ENCODE results near the gene P2RX3. TPM values are rescaled to one million over a fixed set of nuclear protein-coding genes. Genes with fewer than 3 reads are reported as not detected.
"Not testable (repeated sequence)": the region's sequence is repeated elsewhere in the genome, so short reads cannot be mapped to it uniquely, and the experiment has no call there.

P2RX3 gene
- total and polyA plus RNA-seq, 10 donors, result not detected

DNA sequence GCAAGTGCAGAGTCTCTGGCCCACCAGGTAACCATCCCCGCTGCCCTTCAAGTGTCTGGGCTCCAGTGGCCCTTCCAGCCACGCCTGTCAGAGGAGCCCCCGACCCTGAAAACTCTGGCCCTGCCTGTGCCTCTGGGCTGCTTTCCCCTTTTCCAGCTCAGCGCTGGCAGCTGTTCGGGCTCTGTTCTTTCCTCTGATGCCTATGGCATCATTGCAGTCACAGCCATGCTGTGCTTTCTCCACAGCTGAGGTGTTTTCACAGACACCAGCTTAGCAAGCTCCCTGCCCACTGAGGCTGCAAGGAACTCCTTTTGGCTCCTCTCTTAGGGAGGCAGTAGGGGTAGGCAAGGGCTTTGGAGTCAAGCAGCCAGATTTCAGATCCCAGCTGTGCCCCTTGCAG is 21.2 kb downstream of the P2RX3 start:
- no peak for DNase-seq
- no peaks in the 10 kb centered on the region for H3K36me3 ChIP-seq
- intact Hi-C loops (cut with DNase I; ENCODE audit: low total_unique reads), result no loop called here

DNA sequence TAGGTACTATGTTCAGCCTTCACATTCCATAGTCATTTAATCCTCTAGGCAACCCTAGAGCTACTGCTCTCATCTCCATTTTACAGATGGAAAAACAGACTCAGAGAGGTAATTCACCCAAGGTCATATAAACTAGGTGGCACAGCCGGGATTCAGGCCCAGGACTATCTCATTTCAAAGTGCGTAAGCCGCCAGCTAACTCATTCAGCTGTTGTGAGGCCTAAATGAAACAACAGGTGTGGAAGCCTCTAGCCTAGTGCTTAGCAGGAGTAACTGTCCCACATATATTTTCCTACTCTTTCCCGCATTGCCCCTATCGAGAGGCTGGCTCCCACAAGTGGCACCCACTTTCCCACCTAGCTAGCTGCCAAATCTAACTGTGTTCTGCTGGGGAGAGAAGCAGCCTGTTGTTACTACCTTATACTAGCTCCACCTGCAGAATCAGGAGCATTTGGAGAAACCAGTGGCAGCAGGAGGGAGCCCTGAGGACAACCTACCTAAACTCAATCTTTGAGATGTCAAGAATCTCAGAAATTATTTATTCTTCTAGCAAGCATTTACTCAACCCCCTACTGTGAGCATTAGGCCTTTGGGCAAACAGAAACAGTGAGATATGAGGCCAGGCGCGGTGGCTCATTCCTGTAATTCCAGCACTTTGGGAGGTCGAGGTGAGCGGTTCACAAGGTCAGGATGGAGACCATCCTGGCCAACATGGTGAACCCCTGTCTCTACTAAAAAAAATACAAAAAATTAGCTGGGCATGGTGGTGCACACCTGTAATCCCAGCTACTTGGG is 21.9 kb downstream of the P2RX3 start:
- intact Hi-C loops (cut with DNase I; ENCODE audit: low total_unique reads), result no loop called here
- Histone ChIP-seq H3K27me3 (replicated peaks in 1 of 7) (no peaks in the 10 kb centered on the region), H3K36me3 (no peaks in the 10 kb centered on the region), H3K4me3 (no peak overlapping the region), H3K4me1 (peaks cover 0 to 7% (median 0%) of the 10 kb centered on the region in 6 donors), H3K27ac (no peak overlapping the region), H3K9me3 (no peaks in the 10 kb centered on the region)
- no peak for DNase-seq
- TF ChIP-seq POLR2AphosphoS5 (IDR thresholded peaks at IDR 0.05), result no peak
- WGBS, 5 donors, result 90 to 95% (median 91%) methylated on average over 9 of the region's 9 CpGs

More for the DNA sequence above, 21.2 kb downstream of the P2RX3 start:
- WGBS, 5 donors, result 85 to 92% (median 90%) methylated on average over 3 to 5 of the region's 5 CpGs
- TF ChIP-seq, protein P1, sequence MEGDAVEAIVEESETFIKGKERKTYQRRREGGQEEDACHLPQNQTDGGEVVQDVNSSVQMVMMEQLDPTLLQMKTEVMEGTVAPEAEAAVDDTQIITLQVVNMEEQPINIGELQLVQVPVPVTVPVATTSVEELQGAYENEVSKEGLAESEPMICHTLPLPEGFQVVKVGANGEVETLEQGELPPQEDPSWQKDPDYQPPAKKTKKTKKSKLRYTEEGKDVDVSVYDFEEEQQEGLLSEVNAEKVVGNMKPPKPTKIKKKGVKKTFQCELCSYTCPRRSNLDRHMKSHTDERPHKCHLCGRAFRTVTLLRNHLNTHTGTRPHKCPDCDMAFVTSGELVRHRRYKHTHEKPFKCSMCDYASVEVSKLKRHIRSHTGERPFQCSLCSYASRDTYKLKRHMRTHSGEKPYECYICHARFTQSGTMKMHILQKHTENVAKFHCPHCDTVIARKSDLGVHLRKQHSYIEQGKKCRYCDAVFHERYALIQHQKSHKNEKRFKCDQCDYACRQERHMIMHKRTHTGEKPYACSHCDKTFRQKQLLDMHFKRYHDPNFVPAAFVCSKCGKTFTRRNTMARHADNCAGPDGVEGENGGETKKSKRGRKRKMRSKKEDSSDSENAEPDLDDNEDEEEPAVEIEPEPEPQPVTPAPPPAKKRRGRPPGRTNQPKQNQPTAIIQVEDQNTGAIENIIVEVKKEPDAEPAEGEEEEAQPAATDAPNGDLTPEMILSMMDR (IDR thresholded peaks at IDR 0.05 in 8 of 11, conservative IDR thresholded peaks at IDR 0.05 in 3 of 11), result no peak
- TF ChIP-seq POLR2AphosphoS5 (IDR thresholded peaks at IDR 0.05), result no peak
- no peak for TF ChIP-seq POLR2A (IDR thresholded peaks at IDR 0.05)
- H3K9me3 ChIP-seq, result no peaks in the 10 kb centered on the region
- H3K27ac ChIP-seq, result no peak overlapping the region
- peaks cover 0 to 6% (median 0%) of the 10 kb centered on the region in 7 donors for H3K27me3 ChIP-seq (replicated peaks in 1 of 7)
- H3K4me3 ChIP-seq, result no peak overlapping the region
- peaks cover 0 to 12% (median 0%) of the 10 kb centered on the region in 6 donors for H3K4me1 ChIP-seq

DNA sequence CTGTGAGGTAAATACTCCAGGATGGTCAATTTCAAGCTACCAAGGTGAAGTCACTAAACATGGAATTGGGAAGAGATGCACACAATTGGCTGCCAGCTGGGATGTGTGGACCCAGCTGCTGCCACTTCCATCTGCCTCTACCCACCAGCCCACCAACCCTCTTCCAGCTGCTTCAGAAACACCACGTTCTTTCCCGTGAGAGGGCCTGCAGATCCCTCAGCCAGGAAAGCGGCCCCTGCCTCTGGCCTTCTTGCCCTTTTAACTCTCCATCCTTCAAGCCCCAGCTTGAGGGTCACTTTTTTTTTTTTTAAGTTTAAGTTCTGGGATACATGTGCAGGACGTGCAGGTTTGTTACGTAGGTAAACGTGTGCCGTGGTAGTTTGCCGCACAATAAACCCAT is 22.8 kb downstream of the P2RX3 start:
- no peak overlapping the region for H3K4me3 ChIP-seq
- no peak overlapping the region for H3K27ac ChIP-seq
- H3K9me3 ChIP-seq, result no peaks in the 10 kb centered on the region
- peaks cover 0 to 6% (median 0%) of the 10 kb centered on the region in 6 donors for H3K4me1 ChIP-seq
- no peak for TF ChIP-seq POLR2A (IDR thresholded peaks at IDR 0.05)
- no peak for TF ChIP-seq POLR2AphosphoS5 (IDR thresholded peaks at IDR 0.05)
- TF ChIP-seq, protein P1 (IDR thresholded peaks at IDR 0.05 in 8 of 11, conservative IDR thresholded peaks at IDR 0.05 in 3 of 11), result no peak
- H3K27me3 ChIP-seq (replicated peaks in 1 of 7), result no peaks in the 10 kb centered on the region
- intact Hi-C loops (cut with DNase I; ENCODE audit: low total_unique reads), result no loop called here
- WGBS, 5 donors, result 92 to 97% (median 93%) methylated on average over 8 of the region's 8 CpGs
- DNase-seq, result peak; percentile 42
- no peaks in the 10 kb centered on the region for H3K36me3 ChIP-seq

DNA sequence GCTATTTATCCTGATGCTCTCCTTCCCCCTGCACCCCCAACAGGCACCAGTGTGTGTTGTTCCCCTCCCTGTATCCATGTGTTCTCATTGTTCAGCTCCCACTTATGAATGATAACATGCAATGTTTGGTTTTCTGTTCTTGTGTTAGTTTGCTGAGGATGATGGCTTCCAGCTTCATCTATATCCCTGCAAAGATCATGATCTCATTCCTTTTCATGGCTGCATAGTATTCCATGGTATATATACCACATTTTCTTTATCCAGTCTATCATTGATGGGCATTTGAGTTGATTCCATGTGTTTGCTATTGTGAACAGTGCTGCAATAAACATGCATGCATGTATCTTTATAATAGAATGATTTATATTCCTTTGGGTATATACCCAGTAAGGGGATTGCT is 23.3 kb downstream of the P2RX3 start:
- H3K4me3 ChIP-seq; H3K27me3 ChIP-seq (replicated peaks in 1 of 7); H3K27ac ChIP-seq; H3K9me3 ChIP-seq; H3K4me1 ChIP-seq; DNase-seq; H3K36me3 ChIP-seq; intact Hi-C loops (cut with DNase I; ENCODE audit: low total_unique reads): not testable (repeated sequence)

DNA sequence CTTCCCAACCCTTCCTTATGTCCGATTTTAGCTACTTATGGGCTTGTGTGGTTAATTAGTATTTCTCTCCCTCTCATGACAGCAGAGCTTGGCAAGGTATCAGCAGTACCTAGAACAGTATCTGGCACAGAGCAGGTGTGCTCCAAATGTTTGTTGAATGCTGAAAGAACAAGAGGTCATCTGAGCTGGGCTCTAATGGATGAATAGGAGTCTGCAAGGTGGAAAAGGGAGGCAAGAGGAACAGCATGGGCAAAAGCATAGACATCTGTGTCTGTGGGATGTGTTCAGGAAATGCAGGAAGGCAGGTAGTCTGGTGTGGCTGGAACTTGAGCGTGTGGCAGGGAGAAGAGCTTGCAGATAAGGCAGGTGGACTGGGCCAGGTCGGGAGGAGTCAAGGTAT is 23.8 kb downstream of the P2RX3 start:
- H3K4me3 ChIP-seq, result no peak overlapping the region
- intact Hi-C loops (cut with DNase I; ENCODE audit: low total_unique reads), result no loop called here
- no peaks in the 10 kb centered on the region for H3K9me3 ChIP-seq
- no peaks in the 10 kb centered on the region for H3K4me1 ChIP-seq
- WGBS, 5 donors, result 64 to 88% (median 76%) methylated on average over 3 of the region's 3 CpGs
- no peaks in the 10 kb centered on the region for H3K27me3 ChIP-seq (replicated peaks in 1 of 7)
- DNase-seq, result no peak
- H3K36me3 ChIP-seq, result no peaks in the 10 kb centered on the region
- TF ChIP-seq POLR2A (IDR thresholded peaks at IDR 0.05), result no peak
- TF ChIP-seq, protein P1 (IDR thresholded peaks at IDR 0.05 in 8 of 11, conservative IDR thresholded peaks at IDR 0.05 in 3 of 11), result no peak
- no peak for TF ChIP-seq POLR2AphosphoS5 (IDR thresholded peaks at IDR 0.05)
- H3K27ac ChIP-seq, result no peak overlapping the region

Data from spleen (tissue), 11 donors.